ENCODE measurements around the gene OR52N5.

OR52N5 gene

GRCh38 chr11:5783255-5783654, at the start of gene OR52N5:
Gene OR52N5, minus strand, starts transcription at chr11:5783355. Its CDS starts 4,721 bp downstream, at chr11:5778634.
- DNase-seq: no peak

GRCh38 chr11:5831196-5831829, 48.2 kb upstream of the OR52N5 start:
- no peak for DNase-seq

- DNase-seq: no peak
These were observed 35.2 kb upstream of the OR52N5 start for GRCh38 chr11:5818245-5818886.

GRCh38 chr11:5815534-5815933, 32.4 kb upstream of the OR52N5 start:
- DNase-seq: no peak

GRCh38 chr11:5809905-5810795, 27.0 kb upstream of the OR52N5 start:
- DNase-seq: no peak

GRCh38 chr11:5809122-5809519, 26.0 kb upstream of the OR52N5 start:
- DNase-seq: no peak

GRCh38 chr11:5808500-5809121, 25.5 kb upstream of the OR52N5 start, which contains the start of gene OR52N2:
Gene OR52N2, plus strand, starts transcription at chr11:5808924. Its CDS starts 11,412 bp downstream, at chr11:5820336.
- DNase-seq: peak; percentile 87

- no peak for DNase-seq
These were observed 24.4 kb upstream of the OR52N5 start for GRCh38 chr11:5807580-5807979.

- DNase-seq: no peak
These were observed 20.8 kb upstream of the OR52N5 start for GRCh38 chr11:5803982-5804381.

- no peak for DNase-seq
These were observed 13.4 kb upstream of the OR52N5 start for GRCh38 chr11:5796541-5796940.

GRCh38 chr11:5791165-5791564, 8.0 kb upstream of the OR52N5 start, which contains the start of gene OR52N1:
Gene OR52N1, minus strand, starts transcription at chr11:5791265. Its CDS starts 2,449 bp downstream, at chr11:5788816.
- DNase-seq: no peak

- no peak for DNase-seq
These were observed 16.1 kb downstream of the OR52N5 start for GRCh38 chr11:5767056-5767455.

GRCh38 chr11:5753943-5754342, 29.2 kb downstream of the OR52N5 start, which contains the start of gene OR52N4:
Gene OR52N4, plus strand, starts transcription at chr11:5754243. Its CDS starts 498 bp downstream, at chr11:5754741.
- DNase-seq: no peak

GRCh38 chr11:5749836-5750235, 33.3 kb downstream of the OR52N5 start:
- DNase-seq: no peak

- DNase-seq: no peak
These were observed 36.5 kb downstream of the OR52N5 start for GRCh38 chr11:5746614-5747013.

GRCh38 chr11:5738431-5738830, 44.7 kb downstream of the OR52N5 start:
- DNase-seq: no peak

GRCh38 chr11:5737670-5738392, 45.3 kb downstream of the OR52N5 start:
- DNase-seq: no peak

GRCh38 chr11:5737091-5737490, 46.1 kb downstream of the OR52N5 start:
- DNase-seq: no peak

- DNase-seq: no peak
These were observed 46.8 kb downstream of the OR52N5 start, which contains the start of gene OR56B1 for GRCh38 chr11:5736396-5736795. Gene OR56B1, plus strand, starts transcription at chr11:5736448. Its CDS starts 69 bp downstream, at chr11:5736517.

- no peak for DNase-seq
These were observed 55.5 kb downstream of the OR52N5 start for GRCh38 chr11:5727691-5728090.

GRCh38 chr11:5726351-5726750, 56.8 kb downstream of the OR52N5 start:
- DNase-seq: no peak

Data from activated effector memory CD4-positive, alpha-beta T cell treated with anti-CD3 and anti-CD28 coated beads, Interleukin-2, amount 50 U/mL, for 16 hours (primary cell).